IPS-15b (cell line): ENCODE results near the gene ARID5B.

ENCODE experiments used
- H3K27me3 ChIP-seq: one replicate; pipeline ENCODE4 v1.6.1; 2013; ENCODE audit warnings: low read length; ENCODE audit not compliant: control insufficient read depth, insufficient read depth
- H3K36me3 ChIP-seq: one replicate; pipeline ENCODE4 v1.6.1; 2013; ENCODE audit warnings: low read length; ENCODE audit not compliant: control insufficient read depth, insufficient read depth
- H3K4me1 ChIP-seq: one replicate; pipeline ENCODE4 v1.6.1; 2013; ENCODE audit warnings: mild to moderate bottlenecking, low read length; ENCODE audit not compliant: control insufficient read depth, insufficient read depth
- H3K4me3 ChIP-seq: one replicate; pipeline ENCODE4 v1.5.1; 2013; ENCODE audit warnings: low read depth, low read length
- H3K9ac ChIP-seq: one replicate; pipeline ENCODE4 v1.6.1; 2013; ENCODE audit warnings: low read depth, mild to moderate bottlenecking, low read length
- H3K9me3 ChIP-seq: one replicate; pipeline ENCODE4 v1.6.1; 2013; ENCODE audit warnings: mild to moderate bottlenecking, low read length; ENCODE audit not compliant: control insufficient read depth, insufficient read depth

Gene ARID5B

GRCh38 chr10:62084451-62084850 is 183.0 kb downstream of the ARID5B start:
- no peaks in the 10 kb centered on the region for H3K9me3 ChIP-seq
- H3K36me3 ChIP-seq: no peaks in the 10 kb centered on the region
- no peak overlapping the region for H3K4me3 ChIP-seq
- no peaks in the 10 kb centered on the region for H3K4me1 ChIP-seq
- no peak overlapping the region for H3K9ac ChIP-seq
- no peaks in the 10 kb centered on the region for H3K27me3 ChIP-seq

DNA sequence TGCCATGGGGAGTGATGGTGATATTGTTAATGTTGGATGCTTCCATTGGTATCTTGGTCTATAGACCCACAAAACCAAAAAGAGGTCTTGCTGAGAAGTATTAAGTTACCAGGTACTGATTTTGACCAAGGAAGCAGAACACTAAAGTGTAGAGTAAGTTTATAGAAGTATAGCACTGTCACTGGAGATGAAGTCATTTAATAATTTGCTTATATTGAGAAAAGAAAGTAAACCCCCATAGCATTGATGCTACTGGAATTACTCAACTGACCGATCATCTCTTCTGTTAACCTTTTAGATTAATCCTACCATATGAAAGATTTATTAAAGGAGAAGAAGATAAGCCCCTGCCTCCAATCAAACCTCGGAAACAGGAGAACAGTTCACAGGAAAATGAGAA is 183.9 kb downstream of the ARID5B start:
- no peaks in the 10 kb centered on the region for H3K9me3 ChIP-seq
- no peak overlapping the region for H3K4me3 ChIP-seq
- H3K27me3 ChIP-seq: no peaks in the 10 kb centered on the region
- no peaks in the 10 kb centered on the region for H3K4me1 ChIP-seq
- H3K36me3 ChIP-seq: no peaks in the 10 kb centered on the region
- no peak overlapping the region for H3K9ac ChIP-seq

- H3K27me3 ChIP-seq: no peaks in the 10 kb centered on the region
- no peaks in the 10 kb centered on the region for H3K9me3 ChIP-seq
- H3K36me3 ChIP-seq: no peaks in the 10 kb centered on the region
- no peak overlapping the region for H3K4me3 ChIP-seq
- H3K9ac ChIP-seq: no peak overlapping the region
- H3K4me1 ChIP-seq: no peaks in the 10 kb centered on the region
These were observed 184.3 kb downstream of the ARID5B start for GRCh38 chr10:62085821-62086220.

DNA sequence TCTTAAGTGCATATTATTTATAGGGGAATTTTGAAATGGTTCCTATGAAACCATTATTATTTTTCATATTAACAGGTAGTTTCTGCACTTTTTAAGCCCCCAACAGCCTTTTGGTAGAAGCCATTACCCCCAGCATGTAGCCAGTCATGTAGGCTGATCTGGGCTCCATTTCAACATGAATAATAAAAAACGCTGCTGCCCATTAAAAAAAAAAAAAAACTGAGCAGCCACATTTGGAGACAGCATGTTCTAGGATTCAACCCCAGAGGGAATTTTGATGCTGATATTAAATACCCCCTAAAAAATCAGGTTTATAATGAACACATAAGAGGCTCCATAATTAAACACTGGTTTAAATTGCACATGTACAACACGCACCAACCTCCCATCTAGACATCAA is 185.8 kb downstream of the ARID5B start:
- Histone ChIP-seq H3K9ac (no peak overlapping the region), H3K36me3 (no peaks in the 10 kb centered on the region), H3K9me3 (no peaks in the 10 kb centered on the region), H3K27me3 (no peaks in the 10 kb centered on the region), H3K4me1 (no peaks in the 10 kb centered on the region), H3K4me3 (no peak overlapping the region)

GRCh38 chr10:62088786-62089185 is 187.3 kb downstream of the ARID5B start:
- Histone ChIP-seq H3K4me3 (no peak overlapping the region), H3K9me3 (no peaks in the 10 kb centered on the region), H3K27me3 (no peaks in the 10 kb centered on the region), H3K4me1 (no peaks in the 10 kb centered on the region), H3K9ac (no peak overlapping the region), H3K36me3 (no peaks in the 10 kb centered on the region)

DNA sequence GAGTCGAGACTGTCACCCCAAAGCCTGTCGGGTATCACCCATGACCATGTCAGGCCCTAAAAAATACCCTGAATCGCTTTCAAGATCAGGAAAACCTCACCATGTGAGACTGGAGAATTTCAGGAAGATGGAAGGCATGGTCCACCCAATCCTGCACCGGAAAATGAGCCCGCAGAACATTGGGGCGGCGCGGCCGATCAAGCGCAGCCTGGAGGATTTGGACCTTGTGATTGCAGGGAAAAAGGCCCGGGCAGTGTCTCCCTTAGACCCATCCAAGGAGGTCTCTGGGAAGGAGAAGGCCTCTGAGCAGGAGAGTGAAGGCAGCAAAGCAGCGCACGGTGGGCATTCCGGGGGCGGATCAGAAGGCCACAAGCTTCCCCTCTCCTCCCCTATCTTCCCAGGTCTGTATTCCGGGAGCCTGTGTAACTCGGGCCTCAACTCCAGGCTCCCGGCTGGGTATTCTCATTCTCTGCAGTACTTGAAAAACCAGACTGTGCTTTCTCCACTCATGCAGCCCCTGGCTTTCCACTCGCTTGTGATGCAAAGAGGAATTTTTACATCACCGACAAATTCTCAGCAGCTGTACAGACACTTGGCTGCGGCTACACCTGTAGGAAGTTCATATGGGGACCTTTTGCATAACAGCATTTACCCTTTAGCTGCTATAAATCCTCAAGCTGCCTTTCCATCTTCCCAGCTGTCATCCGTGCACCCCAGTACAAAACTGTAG is 191.0 kb downstream of the ARID5B start:
- Histone ChIP-seq H3K36me3 (no peaks in the 10 kb centered on the region), H3K4me3 (no peak overlapping the region), H3K9me3 (no peaks in the 10 kb centered on the region), H3K27me3 (no peaks in the 10 kb centered on the region), H3K4me1 (no peaks in the 10 kb centered on the region), H3K9ac (no peak overlapping the region)

- no peaks in the 10 kb centered on the region for H3K36me3 ChIP-seq
- no peak overlapping the region for H3K4me3 ChIP-seq
- no peaks in the 10 kb centered on the region for H3K4me1 ChIP-seq
- no peak overlapping the region for H3K9ac ChIP-seq
- H3K9me3 ChIP-seq: no peaks in the 10 kb centered on the region
- no peaks in the 10 kb centered on the region for H3K27me3 ChIP-seq
These were observed 192.4 kb downstream of the ARID5B start for GRCh38 chr10:62093863-62094291.

GRCh38 chr10:62095181-62096122 is 194.0 kb downstream of the ARID5B start:
- Histone ChIP-seq H3K36me3 (no peaks in the 10 kb centered on the region), H3K9me3 (no peaks in the 10 kb centered on the region), H3K4me3 (no peak overlapping the region), H3K4me1 (no peaks in the 10 kb centered on the region), H3K27me3 (no peaks in the 10 kb centered on the region), H3K9ac (no peak overlapping the region)

DNA sequence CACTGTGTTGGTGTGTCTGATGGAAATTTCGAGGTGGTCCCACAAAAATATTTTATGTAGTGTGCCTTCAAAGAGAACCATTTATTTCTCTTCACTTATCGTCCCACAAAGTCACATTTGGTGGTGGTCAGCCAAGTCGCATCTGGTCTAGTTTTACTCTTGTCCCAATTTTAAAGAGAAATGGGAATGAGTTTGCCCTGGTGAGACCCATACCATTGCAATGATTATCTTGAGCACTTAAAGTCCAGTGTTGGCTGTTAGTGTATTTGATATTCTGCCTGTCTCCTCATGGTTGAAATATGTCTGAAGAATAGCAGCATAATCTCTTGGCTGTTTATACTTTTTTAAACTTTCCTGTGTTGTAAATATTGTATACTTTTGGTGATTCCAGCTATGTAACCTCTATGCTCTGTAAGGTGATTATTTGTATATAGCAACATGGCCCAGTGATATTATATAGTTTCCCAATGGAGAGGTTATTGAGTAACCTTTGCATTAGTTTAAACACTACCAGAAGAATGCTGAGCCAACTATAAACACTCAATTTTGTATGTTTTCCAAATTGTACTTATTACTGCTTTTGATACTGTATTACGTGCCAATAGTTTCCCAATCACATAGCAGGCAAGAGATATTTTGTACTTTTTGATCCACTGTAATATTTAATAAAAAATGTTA is 194.9 kb downstream of the ARID5B start:
- Histone ChIP-seq H3K4me3 (no peak overlapping the region), H3K9me3 (no peaks in the 10 kb centered on the region), H3K4me1 (no peaks in the 10 kb centered on the region), H3K27me3 (no peaks in the 10 kb centered on the region), H3K9ac (no peak overlapping the region), H3K36me3 (no peaks in the 10 kb centered on the region)

DNA sequence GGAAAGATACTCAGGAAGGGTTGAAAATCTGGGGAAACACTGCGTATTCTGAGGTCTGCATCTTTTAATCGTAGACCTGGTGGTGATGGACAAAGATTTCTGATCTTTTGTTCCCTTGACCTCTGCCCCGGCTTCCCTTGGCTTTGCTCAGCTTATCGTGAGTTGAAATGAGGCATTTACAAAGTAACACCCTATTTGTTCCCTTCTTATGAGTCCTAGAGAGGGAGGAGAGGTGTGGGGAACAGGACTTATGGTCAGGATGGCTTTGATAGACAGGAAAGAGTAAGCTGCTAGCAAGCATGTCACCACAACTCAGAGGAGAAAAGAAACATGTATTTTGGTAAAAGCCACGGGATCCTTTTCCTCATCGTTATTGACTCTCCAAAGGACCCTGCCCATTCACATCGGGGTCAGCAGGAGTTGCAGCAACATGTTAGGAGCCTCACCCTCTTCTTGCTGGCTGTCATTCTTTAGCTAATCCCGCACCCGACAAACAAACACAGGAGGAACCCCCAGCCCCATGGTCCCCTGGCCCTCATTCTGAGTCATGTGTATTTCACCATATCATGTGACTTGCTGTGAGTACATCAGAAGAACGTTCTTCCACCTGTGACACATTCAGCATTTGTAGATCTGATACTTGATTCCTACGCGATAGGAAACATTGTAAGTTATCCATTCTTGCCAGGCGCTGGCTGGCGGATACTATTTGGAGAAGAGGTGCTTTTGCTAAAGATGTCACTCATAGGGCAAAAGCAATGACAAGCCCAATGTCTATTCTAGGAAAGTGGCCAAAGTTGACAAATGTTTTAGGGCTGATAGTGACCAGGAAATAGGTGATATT is 197.0 kb downstream of the ARID5B start:
- Histone ChIP-seq H3K9ac (no peak overlapping the region), H3K36me3 (no peaks in the 10 kb centered on the region), H3K4me1 (no peaks in the 10 kb centered on the region), H3K4me3 (no peak overlapping the region), H3K27me3 (no peaks in the 10 kb centered on the region), H3K9me3 (no peaks in the 10 kb centered on the region)

- H3K9ac ChIP-seq: no peak overlapping the region
- H3K4me1 ChIP-seq: no peaks in the 10 kb centered on the region
- H3K27me3 ChIP-seq: no peaks in the 10 kb centered on the region
- no peak overlapping the region for H3K4me3 ChIP-seq
- H3K36me3 ChIP-seq: no peaks in the 10 kb centered on the region
- H3K9me3 ChIP-seq: no peaks in the 10 kb centered on the region
These were observed 197.8 kb downstream of the ARID5B start for GRCh38 chr10:62099299-62099698.
